Activated CD4-positive, alpha-beta memory T cell treated with anti-CD3 and anti-CD28 coated beads for 36 hours (primary cell): ENCODE measurements around the gene MYH9. TPM values are rescaled to one million over a fixed set of nuclear protein-coding genes. Genes with fewer than 3 reads are reported as not detected.

Experiments
- CTCF ChIA-PET: fragments of 350-600 bp; sonication (Branson Sonifier 250); formaldehyde crosslinking; loops from one replicate; lab custom pipeline; 2021; ENCODE audit warnings: antibody characterized with exemption, inconsistent platforms; lab: Charles Lee
- POLR2A ChIA-PET: fragments of 350-600 bp; sonication (Branson Sonifier 250); formaldehyde crosslinking; loops from one replicate; lab custom pipeline; 2021; ENCODE audit warnings: antibody characterized with exemption; lab: Charles Lee
- DNase-seq: peaks from one replicate; pipeline ENCODE4 v3.0.0-alpha.2; 2020
- H3K27ac Mint-ChIP-seq: one replicate; pipeline ENCODE4 v1.8.0; 2021; ENCODE audit warnings: mixed read lengths
- H3K27me3 Mint-ChIP-seq: one replicate; pipeline ENCODE4 v1.8.0; 2021; ENCODE audit warnings: mixed read lengths
- H3K36me3 Mint-ChIP-seq: one replicate; pipeline ENCODE4 v1.8.0; 2021; ENCODE audit warnings: mixed read lengths
- H3K4me1 Mint-ChIP-seq: one replicate; pipeline ENCODE4 v1.8.0; 2021; ENCODE audit warnings: low read depth, mixed read lengths
- H3K4me3 Mint-ChIP-seq: one replicate; pipeline ENCODE4 v1.8.0; 2021; ENCODE audit warnings: mild to moderate bottlenecking, mixed read lengths
- H3K9me3 Mint-ChIP-seq: one replicate; pipeline ENCODE4 v1.8.0; 2021; ENCODE audit warnings: mixed read lengths
- intact Hi-C: fragments of 100-400 bp; cut with micrococcal nuclease; formaldehyde crosslinking; loops from one replicate; pipeline ENCODE4 v1.15.1; 2023
- total RNA-seq, 2 experiments: library from RNA; stranded (reverse); gene quantifications; one replicate each; pipeline ENCODE4 v1.2.3, GENCODE V29; 2021

MYH9 gene
- total RNA-seq, 2 experiments from 2014 or later, result 712 to 720 TPM

DNA sequence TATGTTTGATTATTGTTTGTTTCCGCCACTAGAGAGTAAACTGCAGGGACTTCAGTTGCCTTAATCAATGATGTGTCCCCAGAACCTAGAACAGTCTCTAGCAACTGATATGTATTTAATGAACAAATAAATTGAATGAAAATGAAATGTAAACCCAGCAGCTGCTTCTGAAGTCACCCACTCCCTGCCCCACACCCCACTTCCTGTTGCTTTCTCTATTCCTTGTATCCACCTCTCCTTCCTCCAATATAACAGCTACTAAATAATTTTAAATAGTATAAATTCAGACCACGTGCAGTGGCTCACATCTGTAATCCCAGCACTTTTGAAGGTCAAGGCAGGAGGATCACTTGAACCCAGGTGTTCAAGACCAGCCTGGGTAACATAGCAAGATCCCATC, 15.8 kb downstream of the MYH9 start:
- CTCF ChIA-PET, result interaction anchor here (1.2 to 6.4 kb wide), 5 partner anchors 13 to 99 kb away, joined by 3 to 34 read pairs (median 4); partner anchors contain the start of gene MYH9
- DNase-seq, result no peak
- intact Hi-C loops, result no loop called here
- POLR2A ChIA-PET, result interaction anchor here (0.8 to 4.1 kb wide), 4 partner anchors 8 to 28 kb away, joined by 3 to 17 read pairs (median 4); no protein-coding TSS in a partner anchor
- peaks cover 96% of the 10 kb centered on the region for H3K4me1 Mint-ChIP-seq
- H3K9me3 Mint-ChIP-seq, result no peaks in the 10 kb centered on the region
- H3K4me3 Mint-ChIP-seq, result peak overlapping the region; percentile 18
- peak overlapping the region; percentile 85 for H3K27ac Mint-ChIP-seq
- peaks cover 45% of the 10 kb centered on the region for H3K36me3 Mint-ChIP-seq
- no peaks in the 10 kb centered on the region for H3K27me3 Mint-ChIP-seq

DNA sequence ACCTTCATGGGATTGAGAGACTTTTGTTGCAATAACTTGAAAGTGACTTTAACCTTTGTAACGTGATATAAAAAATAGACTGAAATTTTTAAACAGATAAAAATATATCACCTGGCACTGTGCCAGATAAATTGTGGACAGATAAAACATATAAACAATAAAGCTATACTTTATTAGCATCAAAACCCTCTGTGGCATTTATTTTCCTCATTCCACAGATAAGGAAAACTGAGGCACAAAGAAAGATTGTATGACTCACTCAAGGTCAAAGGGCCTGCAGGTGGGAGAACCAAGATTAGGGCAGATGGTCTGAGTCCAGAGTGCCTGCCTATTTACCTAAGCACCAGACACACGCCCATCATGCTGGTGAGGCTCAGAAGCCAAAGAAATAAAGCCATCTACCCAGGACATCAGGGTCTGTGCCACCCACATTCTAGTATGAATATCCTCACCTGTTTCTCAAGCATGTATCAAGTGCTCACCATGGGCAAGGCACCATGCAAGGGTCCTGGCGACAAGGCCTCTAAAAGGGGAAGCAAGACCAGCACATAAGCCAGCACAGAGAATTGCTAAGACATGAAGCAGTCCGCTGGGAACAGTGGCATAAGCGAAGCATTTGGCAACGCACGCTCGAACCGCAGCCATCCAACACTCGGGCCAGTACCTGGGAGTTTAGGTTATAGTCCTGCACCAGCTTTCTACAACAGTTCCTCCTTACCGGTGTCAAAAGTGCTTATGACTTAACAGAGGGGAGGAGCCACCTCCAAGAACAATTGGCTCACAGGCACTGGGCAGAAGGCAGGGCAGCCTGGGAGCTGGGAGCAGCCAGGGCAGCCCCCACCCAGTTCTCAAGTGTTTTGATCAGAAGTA, 17.6 kb downstream of the MYH9 start:
- ChIA-PET POLR2A (interaction anchor here (0.6 to 4.1 kb wide), 7 partner anchors 9 to 81 kb away, joined by 3 to 17 read pairs (median 3); partner anchors contain the start of gene MYH9), CTCF (interaction anchor here (0.7 to 6.4 kb wide), 8 partner anchors 10 to 134 kb away, joined by 3 to 34 read pairs (median 3); partner anchors contain the start of gene MYH9)
- Mint-ChIP-seq H3K27me3 (no peaks in the 10 kb centered on the region), H3K9me3 (no peaks in the 10 kb centered on the region), H3K36me3 (peaks cover 41% of the 10 kb centered on the region), H3K4me1 (peaks cover 93% of the 10 kb centered on the region), H3K27ac (peak overlapping the region; percentile 85), H3K4me3 (peak overlapping the region; percentile 70)
- DNase-seq, result no peak
- intact Hi-C loops, result no loop called here

DNA sequence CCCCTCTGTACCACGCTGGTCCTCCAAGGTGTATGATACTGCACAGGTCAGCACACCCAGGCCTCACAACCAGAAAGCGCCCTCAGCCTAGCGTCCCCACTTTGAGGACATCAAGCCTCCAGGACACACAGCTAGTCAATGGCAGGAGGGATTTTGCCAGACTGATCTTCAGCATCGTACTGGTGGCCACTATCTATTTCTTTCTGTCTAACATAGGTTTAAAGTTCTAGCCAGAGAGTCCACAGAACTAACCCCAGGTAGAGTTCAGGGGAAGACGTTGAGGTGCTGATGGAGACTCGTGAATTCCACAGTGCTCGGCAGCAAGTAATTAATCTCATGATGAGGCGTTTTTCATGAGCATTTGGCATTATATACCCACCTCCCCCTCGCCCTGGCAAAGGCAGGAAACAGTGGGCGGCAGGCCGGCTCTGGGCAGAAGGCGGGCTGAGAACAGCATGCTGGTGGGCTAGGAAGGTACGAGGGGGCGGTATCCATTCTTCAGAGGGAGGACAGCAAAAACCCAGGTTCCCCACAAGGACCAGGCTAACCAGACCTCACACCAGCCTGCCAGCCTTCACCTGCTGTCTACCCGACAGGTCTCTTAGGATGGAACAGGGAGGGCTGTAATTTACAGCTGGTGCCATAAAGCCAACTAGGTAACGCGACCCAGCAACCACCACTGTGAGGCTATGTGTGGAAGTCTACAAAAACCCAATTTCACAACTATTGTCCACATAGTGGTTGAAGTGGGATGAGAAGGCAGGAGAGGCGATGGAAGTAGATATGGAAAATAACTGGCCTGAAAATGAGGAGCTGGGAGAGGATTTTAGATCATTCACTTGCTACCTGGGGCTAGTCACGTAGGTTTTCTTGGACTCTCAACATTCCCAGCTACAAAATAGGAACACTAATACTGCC, 18.5 kb downstream of the MYH9 start:
- DNase-seq, result peak; percentile 70
- peaks cover 94% of the 10 kb centered on the region for H3K4me1 Mint-ChIP-seq

DNA sequence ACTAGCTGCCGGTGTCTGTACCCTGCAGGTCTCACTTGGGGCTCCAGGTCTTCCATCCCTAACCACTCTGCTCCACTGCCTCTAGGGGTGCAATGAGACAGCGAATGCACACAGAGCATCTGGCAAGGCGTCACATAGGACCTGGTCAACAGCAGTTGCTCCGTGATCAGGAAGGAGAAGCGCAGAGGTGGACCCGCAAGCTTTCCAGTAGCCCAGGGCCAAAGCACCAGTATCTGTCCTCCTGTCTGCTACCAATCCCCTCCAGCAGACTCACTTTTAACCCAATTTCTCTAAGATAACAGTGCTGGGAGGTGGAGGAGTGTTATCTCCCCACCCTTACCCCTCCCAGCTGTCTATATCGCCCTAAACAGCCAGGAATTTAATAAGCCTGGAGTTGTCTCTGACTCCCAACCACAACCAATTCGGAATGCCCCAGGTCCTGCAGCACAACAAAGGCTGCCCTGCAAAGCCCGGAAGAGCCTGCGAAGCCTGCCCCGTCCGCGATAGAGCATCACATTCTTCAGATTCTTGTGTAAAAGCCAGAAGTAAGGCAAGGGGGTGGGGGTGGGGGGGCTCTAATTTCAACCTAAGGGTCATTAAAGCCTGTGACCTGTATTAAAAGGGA, 19.3 kb downstream of the MYH9 start:
- peak; percentile 59 for DNase-seq
- H3K9me3 Mint-ChIP-seq, result no peaks in the 10 kb centered on the region
- peaks cover 95% of the 10 kb centered on the region for H3K4me1 Mint-ChIP-seq
- ChIA-PET POLR2A (interaction anchor here (4.1 kb wide), 1 partner anchor 11 kb away, joined by 17 read pairs; no protein-coding TSS in a partner anchor), CTCF (interaction anchor here (0.8 to 6.4 kb wide), 4 partner anchors 18 to 103 kb away, joined by 4 to 34 read pairs (median 8); partner anchors contain the start of gene MYH9)
- intact Hi-C loops, result no loop called here
- H3K27ac Mint-ChIP-seq, result peak overlapping the region; percentile 85
- peaks cover 42% of the 10 kb centered on the region for H3K36me3 Mint-ChIP-seq
- H3K4me3 Mint-ChIP-seq, result peak overlapping the region; percentile 64
- no peaks in the 10 kb centered on the region for H3K27me3 Mint-ChIP-seq

More for the DNA sequence above, 18.5 kb downstream of the MYH9 start:
- H3K36me3 Mint-ChIP-seq, result peaks cover 40% of the 10 kb centered on the region
- intact Hi-C loops, result no loop called here
- no peaks in the 10 kb centered on the region for H3K9me3 Mint-ChIP-seq
- ChIA-PET POLR2A (interaction anchor here (0.6 to 4.1 kb wide), 5 partner anchors 10 to 82 kb away, joined by 3 to 17 read pairs (median 3); partner anchors contain the start of gene MYH9), CTCF (interaction anchor here (0.7 to 6.4 kb wide), 5 partner anchors 17 to 102 kb away, joined by 3 to 34 read pairs (median 6); partner anchors contain the start of gene MYH9)
- no peaks in the 10 kb centered on the region for H3K27me3 Mint-ChIP-seq
- H3K4me3 Mint-ChIP-seq, result peak overlapping the region; percentile 64
- peak overlapping the region; percentile 85 for H3K27ac Mint-ChIP-seq

DNA sequence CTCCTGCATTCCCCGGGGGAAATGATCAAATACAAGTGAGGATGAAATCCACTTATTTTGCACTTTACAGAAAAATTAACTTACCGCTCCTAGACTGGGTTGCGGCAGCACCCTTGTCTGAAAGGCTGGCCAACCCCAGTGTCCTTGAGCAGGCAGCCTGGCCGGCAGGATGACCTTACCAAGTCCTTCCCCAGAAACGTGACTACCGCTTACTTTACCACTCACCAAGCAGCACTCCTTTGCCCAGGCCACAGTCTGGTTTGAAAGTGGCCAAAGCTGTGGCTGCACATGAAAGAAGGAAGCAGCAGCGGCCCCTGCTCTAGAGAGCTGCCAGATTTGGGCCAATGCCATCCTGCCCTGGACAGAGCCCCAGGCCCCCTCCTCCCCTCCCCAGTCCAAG, 20.3 kb downstream of the MYH9 start:
- intact Hi-C loops, result no loop called here
- peaks cover 95% of the 10 kb centered on the region for H3K4me1 Mint-ChIP-seq
- no peak for DNase-seq
- no peaks in the 10 kb centered on the region for H3K9me3 Mint-ChIP-seq
- H3K27ac Mint-ChIP-seq, result peak overlapping the region; percentile 85
- H3K4me3 Mint-ChIP-seq, result peak overlapping the region; percentile 17
- H3K27me3 Mint-ChIP-seq, result no peaks in the 10 kb centered on the region
- peaks cover 39% of the 10 kb centered on the region for H3K36me3 Mint-ChIP-seq
- ChIA-PET POLR2A (interaction anchor here (1.5 kb wide), 1 partner anchor 18 kb away, joined by 4 read pairs; no protein-coding TSS in a partner anchor), CTCF (interaction anchor here (0.8 to 6.4 kb wide), 6 partner anchors 12 to 103 kb away, joined by 4 to 34 read pairs (median 6); partner anchors contain the start of gene MYH9)

DNA sequence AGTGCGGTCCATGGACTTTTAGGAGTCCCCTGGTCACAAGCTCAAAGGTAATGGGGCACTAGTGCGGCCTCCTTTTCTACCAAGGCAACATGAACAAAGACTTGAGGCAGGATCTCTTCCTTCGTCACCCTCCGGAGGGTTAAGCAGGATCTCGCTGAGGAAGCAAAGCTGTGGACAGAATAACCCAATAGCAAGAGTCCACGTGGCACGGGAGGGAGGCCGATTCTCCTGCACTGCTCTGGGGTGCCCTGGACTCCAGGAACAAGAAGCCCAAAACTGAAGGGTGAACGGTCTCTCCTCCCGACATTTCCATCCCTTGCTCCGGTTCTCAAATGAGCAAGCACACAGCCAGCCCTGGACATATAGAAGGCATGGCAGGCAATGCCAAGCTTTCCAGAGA, 20.7 kb downstream of the MYH9 start:
- no peaks in the 10 kb centered on the region for H3K27me3 Mint-ChIP-seq
- H3K9me3 Mint-ChIP-seq, result no peaks in the 10 kb centered on the region
- H3K36me3 Mint-ChIP-seq, result peaks cover 36% of the 10 kb centered on the region
- H3K4me3 Mint-ChIP-seq, result peak overlapping the region; percentile 17
- peaks cover 95% of the 10 kb centered on the region for H3K4me1 Mint-ChIP-seq
- ChIA-PET POLR2A (interaction anchor here (1.5 kb wide), 1 partner anchor 18 kb away, joined by 4 read pairs; no protein-coding TSS in a partner anchor), CTCF (interaction anchor here (1.2 to 6.4 kb wide), 4 partner anchors 12 to 103 kb away, joined by 4 to 34 read pairs (median 8); partner anchors contain the start of gene MYH9)
- DNase-seq, result no peak
- H3K27ac Mint-ChIP-seq, result peak overlapping the region; percentile 85
- intact Hi-C loops, result no loop called here

DNA sequence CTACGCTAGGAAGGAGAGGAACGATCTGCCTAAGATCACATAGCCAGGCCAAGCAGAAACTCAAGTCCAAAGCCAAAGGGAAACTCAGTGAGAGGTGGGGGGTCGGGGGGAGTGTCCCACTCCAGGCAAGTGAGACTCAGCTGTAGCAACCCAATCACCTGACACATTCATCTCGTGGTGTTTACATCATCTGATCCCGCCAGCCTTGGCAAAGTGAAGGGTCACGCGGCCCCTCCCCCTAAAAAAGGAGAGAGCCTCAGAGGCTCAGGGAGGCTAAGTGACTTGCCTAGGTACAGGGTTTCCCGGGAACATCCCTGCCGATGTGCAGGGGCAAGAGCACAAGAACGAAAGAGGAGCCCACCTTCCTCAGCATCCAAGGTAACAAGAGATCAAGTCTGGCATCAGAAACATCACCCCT, 21.5 kb downstream of the MYH9 start:
- Mint-ChIP-seq H3K27ac (peak overlapping the region; percentile 85), H3K9me3 (no peaks in the 10 kb centered on the region), H3K4me3 (peak overlapping the region; percentile 49), H3K27me3 (no peaks in the 10 kb centered on the region), H3K4me1 (peaks cover 95% of the 10 kb centered on the region), H3K36me3 (peaks cover 34% of the 10 kb centered on the region)
- ChIA-PET CTCF (interaction anchor here (1.2 to 6.4 kb wide), 5 partner anchors 13 to 104 kb away, joined by 4 to 34 read pairs (median 8); partner anchors contain the start of gene MYH9), POLR2A (interaction anchor here (0.6 to 1.5 kb wide), 2 partner anchors 15 to 19 kb away, joined by 3 to 4 read pairs; no protein-coding TSS in a partner anchor)
- intact Hi-C loops, result no loop called here
- peak; percentile 54 for DNase-seq

DNA sequence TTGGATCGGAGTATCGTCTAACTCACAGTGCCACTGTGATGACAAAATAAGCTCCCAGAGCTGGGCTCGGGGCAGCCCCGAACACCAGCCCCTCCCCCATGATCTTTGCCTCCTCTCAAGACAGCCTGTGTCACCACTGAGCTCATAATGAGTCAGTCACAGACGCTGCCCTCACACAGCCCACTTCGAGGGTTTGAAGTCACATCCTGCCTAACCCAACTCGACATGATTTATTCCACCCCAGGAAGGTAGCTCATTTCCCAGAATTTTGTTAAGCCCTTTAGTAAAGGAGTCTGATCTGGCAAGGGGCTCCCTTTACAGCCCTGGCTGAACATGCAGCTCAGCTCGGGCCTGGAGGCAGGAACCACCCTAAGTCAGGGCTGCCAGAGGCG, 22.8 kb downstream of the MYH9 start:
- POLR2A ChIA-PET, result interaction anchor here (0.6 to 3.7 kb wide), 23 partner anchors 9 to 106 kb away, joined by 3 to 28 read pairs (median 4); partner anchors contain the start of gene MYH9
- peak overlapping the region; percentile 60 for H3K4me3 Mint-ChIP-seq
- H3K9me3 Mint-ChIP-seq, result no peaks in the 10 kb centered on the region
- peaks cover 25% of the 10 kb centered on the region for H3K36me3 Mint-ChIP-seq
- H3K27me3 Mint-ChIP-seq, result no peaks in the 10 kb centered on the region
- H3K27ac Mint-ChIP-seq, result peak overlapping the region; percentile 85
- peaks cover 95% of the 10 kb centered on the region for H3K4me1 Mint-ChIP-seq
- peak; percentile 95 for DNase-seq
- CTCF ChIA-PET, result interaction anchor here (0.7 to 2.8 kb wide), 20 partner anchors 10 to 106 kb away, joined by 3 to 21 read pairs (median 4); partner anchors contain the start of gene MYH9
- intact Hi-C loops, result loop anchor here (1.0 to 2.0 kb wide), 5 partner anchors 8 to 86 kb away; no protein-coding TSS in a partner anchor

DNA sequence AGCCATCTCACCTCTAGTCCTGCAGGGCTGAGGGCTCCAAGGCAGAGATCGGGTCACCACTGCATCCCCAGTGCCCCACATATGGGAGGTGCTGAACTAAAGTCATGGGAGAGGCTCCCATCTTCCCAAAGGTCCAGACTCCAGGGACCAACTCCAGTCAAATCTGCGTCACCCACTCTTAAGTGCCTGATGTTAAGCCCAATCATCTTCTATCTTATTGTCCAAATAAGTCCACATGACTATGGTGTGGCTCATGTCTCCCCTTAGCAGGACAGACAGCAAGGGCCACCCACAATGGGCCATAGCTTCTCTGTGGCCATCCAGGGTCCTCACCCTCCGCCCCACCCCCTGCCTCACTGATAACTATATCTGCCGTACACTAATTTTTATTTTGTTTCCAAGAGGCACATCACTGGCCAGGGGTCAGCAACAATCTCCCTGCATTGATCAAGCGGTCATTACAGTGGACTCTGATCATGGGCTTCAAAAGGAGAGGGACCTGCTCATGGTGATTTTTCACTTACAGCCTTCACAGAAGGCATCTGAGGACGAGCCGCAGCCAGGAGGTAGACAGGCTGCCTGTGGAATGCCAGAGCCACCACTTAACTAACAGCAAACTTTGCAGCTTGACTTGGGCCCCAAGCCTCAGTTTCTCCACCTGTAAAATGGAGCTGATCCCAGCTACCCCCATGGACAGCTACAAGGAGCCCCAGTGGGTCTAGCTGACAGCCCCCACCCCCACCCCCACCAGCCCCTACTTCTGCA, 23.3 kb downstream of the MYH9 start:
- H3K36me3 Mint-ChIP-seq, result peaks cover 25% of the 10 kb centered on the region
- H3K4me3 Mint-ChIP-seq, result peak overlapping the region; percentile 60
- H3K27ac Mint-ChIP-seq, result peak overlapping the region; percentile 85
- ChIA-PET CTCF (interaction anchor here (0.7 to 2.8 kb wide), 21 partner anchors 10 to 106 kb away, joined by 3 to 21 read pairs (median 5); partner anchors contain the start of gene MYH9), POLR2A (interaction anchor here (0.8 to 3.7 kb wide), 21 partner anchors 8 to 107 kb away, joined by 3 to 28 read pairs (median 4); partner anchors contain the start of gene MYH9)
- H3K9me3 Mint-ChIP-seq, result no peaks in the 10 kb centered on the region
- intact Hi-C loops, result loop anchor here (1.0 to 2.0 kb wide), 5 partner anchors 7 to 87 kb away; no protein-coding TSS in a partner anchor
- DNase-seq, result no peak
- no peaks in the 10 kb centered on the region for H3K27me3 Mint-ChIP-seq
- H3K4me1 Mint-ChIP-seq, result peaks cover 95% of the 10 kb centered on the region
